T-helper 1 cell treated with Interleukin-12 subunit alpha and Interleukin-12 subunit beta and Interleukin-4 antibody, amounts not matched to agents 30 ng/mL and 1 ng/mL, for 36 hours (primary cell): ENCODE results near the gene DCAF8. TPM values are rescaled to one million over a fixed set of nuclear protein-coding genes. Genes with fewer than 3 reads are reported as not detected.

Source experiments
- intact Hi-C: fragments of 100-400 bp; cut with micrococcal nuclease; formaldehyde crosslinking; loops from one replicate; pipeline ENCODE4 v1.15.1; 2024
- total RNA-seq: library from RNA; stranded (reverse); gene quantifications from 2 replicates; pipeline ENCODE4 v1.2.3, GENCODE V29; 2022

Gene DCAF8
- total RNA-seq, 1 donor from 2014 or later: 102 TPM

GRCh38 chr1:160227561-160227960 lies 34.8 kb downstream of the DCAF8 start:
- intact Hi-C loops: no loop called here

- intact Hi-C loops: no loop called here
These were observed 35.3 kb downstream of the DCAF8 start for GRCh38 chr1:160227034-160227433.

GRCh38 chr1:160226623-160227022 lies 35.7 kb downstream of the DCAF8 start:
- intact Hi-C loops: no loop called here

GRCh38 chr1:160225345-160225744 lies 37.0 kb downstream of the DCAF8 start:
- intact Hi-C loops: no loop called here

GRCh38 chr1:160224606-160225005 lies 37.7 kb downstream of the DCAF8 start:
- intact Hi-C loops: no loop called here

GRCh38 chr1:160222546-160222945 lies 39.8 kb downstream of the DCAF8 start:
- intact Hi-C loops: no loop called here

GRCh38 chr1:160221089-160221488 lies 41.3 kb downstream of the DCAF8 start:
- intact Hi-C loops: no loop called here

GRCh38 chr1:160220301-160220700 lies 42.0 kb downstream of the DCAF8 start:
- intact Hi-C loops: no loop called here

GRCh38 chr1:160219062-160219929 lies 43.1 kb downstream of the DCAF8 start:
- intact Hi-C loops: no loop called here

- intact Hi-C loops: no loop called here
These were observed 44.8 kb downstream of the DCAF8 start for GRCh38 chr1:160217481-160218051.

GRCh38 chr1:160216301-160216700 lies 46.0 kb downstream of the DCAF8 start:
- intact Hi-C loops: no loop called here

GRCh38 chr1:160214481-160215140 lies 47.7 kb downstream of the DCAF8 start:
- intact Hi-C loops: no loop called here

- intact Hi-C loops: no loop called here
These were observed 51.1 kb downstream of the DCAF8 start for GRCh38 chr1:160211046-160211790.

GRCh38 chr1:160210561-160210960 lies 51.8 kb downstream of the DCAF8 start:
- intact Hi-C loops: no loop called here

- intact Hi-C loops: loop anchor here (5.0 to 10.0 kb wide), 2 partner anchors 285 to 1132 kb away; partner anchors contain the start of genes AIM2 and TAGLN2
These were observed 52.9 kb downstream of the DCAF8 start for GRCh38 chr1:160209321-160210046.

- intact Hi-C loops: loop anchor here (5.0 to 10.0 kb wide), 2 partner anchors 284 to 1131 kb away; partner anchors contain the start of genes AIM2 and TAGLN2
These were observed 53.6 kb downstream of the DCAF8 start for GRCh38 chr1:160208557-160209320.

GRCh38 chr1:160207771-160208556 lies 54.4 kb downstream of the DCAF8 start:
- intact Hi-C loops: loop anchor here (2.0 to 10.0 kb wide), 3 partner anchors 177 to 1131 kb away; partner anchors contain the start of genes AIM2, PIGM and TAGLN2

GRCh38 chr1:160207118-160207650 lies 55.2 kb downstream of the DCAF8 start:
- intact Hi-C loops: loop anchor here (2.0 to 10.0 kb wide), 3 partner anchors 176 to 1130 kb away; partner anchors contain the start of genes AIM2, PIGM and TAGLN2
